BLaER1 treated with 17β-estradiol and CSF1 and Interleukin-3, amounts not matched to agents 10 nM and 100 nM (cell line): Measurements from ENCODE around the gene HS6ST2.

ENCODE experiments used
- H3K27ac ChIP-seq, 11 experiments: shearing (Covaris generic); formaldehyde crosslinking; 2 replicates each; pipeline ENCODE4 v1.8.1; 2022
- H3K27me3 ChIP-seq, 11 experiments: shearing (Covaris generic); formaldehyde crosslinking; 2 replicates each; pipeline ENCODE4 v1.8.1; 2022
- H3K36me3 ChIP-seq, 11 experiments: shearing (Covaris generic); formaldehyde crosslinking; 2 replicates each; pipeline ENCODE4 v1.8.1; 2022
- H3K4me1 ChIP-seq, 10 experiments: shearing (Covaris generic); formaldehyde crosslinking; 2 replicates each; pipeline ENCODE4 v1.8.1; 2022
- H3K4me2 ChIP-seq, 11 experiments: shearing (Covaris generic); formaldehyde crosslinking; 2 replicates each; pipeline ENCODE4 v1.8.1; 2022
- H3K4me3 ChIP-seq, 10 experiments: shearing (Covaris generic); formaldehyde crosslinking; 2 replicates each; pipeline ENCODE4 v1.8.1; 2022
- H3K9ac ChIP-seq, 11 experiments: shearing (Covaris generic); formaldehyde crosslinking; 2 replicates each; pipeline ENCODE4 v1.8.1; 2022
- H3K9me3 ChIP-seq, 11 experiments: shearing (Covaris generic); formaldehyde crosslinking; replicated peaks in 1 of 11; 2 replicates each; pipeline ENCODE4 v1.8.1; 2022
- H4K20me1 ChIP-seq, 11 experiments: shearing (Covaris generic); formaldehyde crosslinking; 2 replicates each; pipeline ENCODE4 v1.8.1; 2022
- Cebpa-rat ChIP-seq, 11 experiments: shearing (Covaris generic); IDR thresholded peaks; 2 replicates each; pipeline ENCODE4 v1.8.1; 2022

The HS6ST2 gene

DNA sequence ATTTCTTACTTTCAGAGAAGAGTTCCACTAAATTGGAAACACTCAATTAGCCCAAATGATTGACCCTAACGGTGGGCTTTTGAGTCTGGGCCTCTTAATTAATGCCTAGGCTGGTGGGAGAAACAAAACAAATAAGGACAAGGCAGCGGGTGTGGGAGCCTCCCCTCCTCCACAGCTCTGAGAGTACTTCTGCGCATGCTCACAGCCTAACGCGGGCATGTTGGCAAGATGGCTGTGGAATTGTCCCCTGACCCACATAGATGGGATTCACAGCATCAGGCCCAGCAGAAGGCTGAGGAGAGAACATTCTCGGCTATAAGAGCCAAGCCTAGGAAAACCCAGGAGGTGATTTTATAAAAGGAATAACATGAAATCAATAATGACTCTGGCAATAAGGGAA is 230.1 kb downstream of the HS6ST2 start:
- H3K4me3 ChIP-seq = no peak overlapping the region
- H3K9me3 ChIP-seq = peaks cover 8 to 25% (median 15%) of the 10 kb centered on the region in 11 experiments; a peak in 20 of 22 replicates
- no peak overlapping the region for H3K27ac ChIP-seq
- peaks cover 76 to 98% (median 90%) of the 10 kb centered on the region in 11 experiments for H3K27me3 ChIP-seq
- no peaks in the 10 kb centered on the region for H3K4me1 ChIP-seq
- H3K36me3 ChIP-seq = no peaks in the 10 kb centered on the region
- H4K20me1 ChIP-seq = peaks cover 0 to 12% (median 3%) of the 10 kb centered on the region in 11 experiments; a peak in 3 of 22 replicates
- TF ChIP-seq Cebpa-rat (IDR thresholded peaks at IDR 0.05) = no peak
- no peak overlapping the region for H3K4me2 ChIP-seq
- H3K9ac ChIP-seq = no peak overlapping the region

DNA sequence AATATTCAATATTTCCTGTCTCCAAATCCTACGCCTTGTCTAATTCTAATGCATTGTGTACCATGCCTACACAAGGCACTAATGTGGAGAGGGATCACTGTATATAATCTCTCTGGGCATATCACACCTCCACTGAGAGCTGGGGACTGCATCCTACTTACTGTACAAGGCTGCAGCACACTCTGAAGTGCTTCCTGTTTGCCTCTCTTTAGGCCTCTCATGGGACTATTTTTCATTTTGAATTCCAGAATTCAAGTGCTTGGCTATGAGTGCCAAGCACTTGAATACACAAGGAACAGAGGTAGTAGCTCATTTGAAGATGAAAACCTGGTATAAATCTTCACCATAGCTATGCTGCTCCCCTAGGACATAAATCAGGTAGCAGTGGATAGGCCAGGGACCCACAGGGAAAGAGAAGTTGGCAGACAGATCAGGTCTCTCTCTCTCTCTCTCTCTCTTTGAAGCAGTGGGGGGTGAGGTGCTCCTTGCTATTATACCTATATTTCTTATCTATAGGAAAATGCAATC is 239.9 kb downstream of the HS6ST2 start:
- Histone ChIP-seq H3K27ac (no peak overlapping the region), H3K4me2 (no peak overlapping the region), H3K4me1 (no peaks in the 10 kb centered on the region), H3K9ac (no peak overlapping the region), H3K4me3 (no peak overlapping the region), H3K36me3 (no peaks in the 10 kb centered on the region), H3K27me3 (peaks cover 78 to 97% (median 87%) of the 10 kb centered on the region in 11 experiments), H4K20me1 (peaks cover 0 to 15% (median 0%) of the 10 kb centered on the region in 11 experiments; a peak in 3 of 22 replicates), H3K9me3 (peaks cover 18 to 40% (median 24%) of the 10 kb centered on the region in 11 experiments)
- no peak for TF ChIP-seq Cebpa-rat (IDR thresholded peaks at IDR 0.05)

- Histone ChIP-seq H4K20me1 (peaks cover 0 to 15% (median 0%) of the 10 kb centered on the region in 11 experiments; a peak in 3 of 22 replicates), H3K4me2 (no peak overlapping the region), H3K4me1 (0 out of 20 replicates have a peak, but pooled peaks cover 0 to under 1% (median 0%) of the 10 kb centered on the region in 10 experiments), H3K27ac (no peak overlapping the region), H3K9ac (no peak overlapping the region), H3K36me3 (no peaks in the 10 kb centered on the region), H3K9me3 (peaks cover 13 to 22% (median 17%) of the 10 kb centered on the region in 11 experiments), H3K27me3 (peaks cover 97 to 100% (median 99%) of the 10 kb centered on the region in 11 experiments), H3K4me3 (no peak overlapping the region)
- no peak for TF ChIP-seq Cebpa-rat (IDR thresholded peaks at IDR 0.05)
These were observed 242.4 kb downstream of the HS6ST2 start for GRCh38 chrX:132716006-132716405.

DNA sequence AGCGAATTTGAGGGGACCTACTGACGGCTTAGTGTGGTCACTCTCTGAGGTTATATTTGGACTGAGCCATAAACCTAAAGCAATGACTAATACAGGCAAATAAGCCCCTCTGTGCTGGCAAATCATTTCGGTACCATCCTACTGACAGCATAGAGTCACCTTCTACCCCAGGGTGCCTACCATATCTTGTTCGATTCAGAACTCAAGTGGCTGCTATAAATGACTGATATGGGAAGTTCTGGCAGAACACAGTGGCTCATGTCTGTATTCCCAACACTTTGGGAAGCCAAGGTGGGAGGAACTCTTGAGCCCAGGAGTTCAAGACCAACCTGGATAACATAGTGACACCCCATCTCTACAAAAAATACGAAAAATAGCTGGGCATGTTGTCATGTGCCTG is 243.5 kb downstream of the HS6ST2 start:
- Histone ChIP-seq H3K27ac (no peak overlapping the region), H3K4me1 (peaks cover 0 to 5% (median 0%) of the 10 kb centered on the region in 10 experiments; a peak in 1 of 20 replicates), H3K4me2 (no peak overlapping the region), H3K9ac (no peak overlapping the region), H3K27me3 (peaks cover 100% of the 10 kb centered on the region in 11 experiments), H3K36me3 (no peaks in the 10 kb centered on the region), H3K9me3 (peaks cover 4 to 11% (median 6%) of the 10 kb centered on the region in 11 experiments; a peak in 21 of 22 replicates), H3K4me3 (no peak overlapping the region), H4K20me1 (peaks cover 0 to 15% (median 0%) of the 10 kb centered on the region in 11 experiments; a peak in 3 of 22 replicates)
- TF ChIP-seq Cebpa-rat (IDR thresholded peaks at IDR 0.05) = no peak

DNA sequence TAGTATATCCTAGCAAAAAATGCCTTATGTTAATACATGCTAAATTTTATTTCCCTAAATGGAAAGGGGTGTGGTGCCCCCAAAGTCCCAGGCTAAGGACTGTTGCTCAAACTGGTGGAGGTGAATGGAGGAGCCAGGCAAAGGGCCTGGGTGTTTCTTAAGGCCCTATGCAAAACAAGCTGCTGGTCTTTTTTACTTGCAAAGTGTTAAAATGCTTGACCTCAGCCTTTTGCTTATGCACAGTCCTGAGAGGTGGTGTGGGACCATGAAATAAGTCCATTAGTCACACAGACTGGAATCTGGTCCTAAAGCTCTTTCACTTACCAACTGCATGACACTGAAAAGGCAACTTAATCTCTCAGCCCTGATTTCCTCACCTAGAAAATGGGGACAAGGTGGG is 246.1 kb downstream of the HS6ST2 start:
- peaks cover 0 to 5% (median 0%) of the 10 kb centered on the region in 10 experiments; a peak in 1 of 20 replicates for H3K4me1 ChIP-seq
- H3K27ac ChIP-seq = no peak overlapping the region
- no peak for TF ChIP-seq Cebpa-rat (IDR thresholded peaks at IDR 0.05)
- no peak overlapping the region for H3K9ac ChIP-seq
- H3K4me3 ChIP-seq = no peak overlapping the region
- peaks cover 99 to 100% (median 100%) of the 10 kb centered on the region in 11 experiments for H3K27me3 ChIP-seq
- no peaks in the 10 kb centered on the region for H3K9me3 ChIP-seq
- H3K4me2 ChIP-seq = no peak overlapping the region
- no peaks in the 10 kb centered on the region for H3K36me3 ChIP-seq
- peaks cover 0 to 12% (median 0%) of the 10 kb centered on the region in 11 experiments; a peak in 3 of 22 replicates for H4K20me1 ChIP-seq

DNA sequence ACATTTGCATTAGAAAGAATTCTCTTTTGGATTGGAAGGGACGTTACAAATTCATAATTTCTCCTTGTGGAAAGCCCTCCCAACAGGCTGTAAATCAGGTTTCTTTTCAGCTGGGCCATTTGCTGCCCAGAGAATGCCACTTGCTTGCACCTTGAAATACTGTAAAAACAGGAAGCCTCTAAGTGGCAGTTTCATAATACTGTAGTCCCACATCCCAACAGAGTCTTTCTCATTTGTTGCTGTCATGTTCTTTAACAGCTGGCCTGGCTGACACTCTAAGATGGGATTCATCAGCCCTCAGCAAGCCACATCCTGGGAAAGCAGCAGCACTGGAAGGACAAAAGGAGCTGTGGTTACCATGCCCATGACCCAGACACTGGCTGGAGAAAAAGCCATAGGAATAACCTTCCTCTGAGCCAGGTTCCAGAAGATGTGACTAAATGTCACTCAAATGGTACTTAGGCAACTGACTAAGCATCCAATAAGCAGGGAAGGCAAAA is 247.7 kb downstream of the HS6ST2 start:
- peak overlapping the region in 1 of 11 experiments; percentile 13; a peak in 1 of 22 replicates for H3K4me2 ChIP-seq
- peaks cover 94 to 100% (median 100%) of the 10 kb centered on the region in 11 experiments for H3K27me3 ChIP-seq
- H3K4me1 ChIP-seq = peaks cover 0 to 5% (median 0%) of the 10 kb centered on the region in 10 experiments; a peak in 1 of 20 replicates

DNA sequence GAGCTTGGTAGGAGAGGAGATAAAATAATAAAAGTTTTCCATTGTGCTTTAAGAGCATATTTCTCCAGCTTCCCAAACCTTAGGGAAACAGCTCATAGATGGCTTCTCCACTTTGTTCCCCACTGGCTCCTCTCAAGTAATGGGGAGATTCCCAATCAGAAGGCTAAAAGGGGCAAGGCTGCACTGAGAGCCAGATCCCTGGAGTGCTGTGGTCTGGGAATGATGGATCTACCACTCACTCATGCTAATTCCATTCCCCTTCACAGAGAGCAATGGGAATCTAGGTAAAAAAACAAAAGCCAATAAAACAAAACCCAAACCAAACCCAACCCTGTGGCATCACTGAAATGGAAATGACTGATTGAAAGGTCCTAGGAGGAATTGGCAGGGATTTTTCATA is 249.9 kb downstream of the HS6ST2 start:
- H3K36me3 ChIP-seq = no peaks in the 10 kb centered on the region
- no peaks in the 10 kb centered on the region for H3K9me3 ChIP-seq
- peaks cover 0 to 5% (median 0%) of the 10 kb centered on the region in 10 experiments; a peak in 1 of 20 replicates for H3K4me1 ChIP-seq
- no peak overlapping the region for H3K4me3 ChIP-seq
- H3K27me3 ChIP-seq = peaks cover 94 to 100% (median 100%) of the 10 kb centered on the region in 11 experiments
- TF ChIP-seq Cebpa-rat (IDR thresholded peaks at IDR 0.05) = no peak
- H3K9ac ChIP-seq = no peak overlapping the region
- peaks cover 0 to 3% (median 0%) of the 10 kb centered on the region in 11 experiments; a peak in 1 of 22 replicates for H4K20me1 ChIP-seq
- H3K27ac ChIP-seq = no peak overlapping the region
- H3K4me2 ChIP-seq = no peak overlapping the region

More for the DNA sequence above, 247.7 kb downstream of the HS6ST2 start:
- no peak overlapping the region for H3K9ac ChIP-seq
- H3K36me3 ChIP-seq = no peaks in the 10 kb centered on the region
- H3K9me3 ChIP-seq = no peaks in the 10 kb centered on the region
- peaks cover 0 to 11% (median 0%) of the 10 kb centered on the region in 11 experiments; a peak in 3 of 22 replicates for H4K20me1 ChIP-seq
- H3K4me3 ChIP-seq = no peak overlapping the region
- no peak overlapping the region for H3K27ac ChIP-seq
- TF ChIP-seq Cebpa-rat (IDR thresholded peaks at IDR 0.05) = no peak

GRCh38 chrX:132704769-132705168 is 253.7 kb downstream of the HS6ST2 start:
- Histone ChIP-seq H3K4me1 (peaks cover 0 to 14% (median 2%) of the 10 kb centered on the region in 10 experiments; a peak in 7 of 20 replicates), H3K27ac (no peak overlapping the region), H3K4me2 (no peak overlapping the region), H3K9ac (no peak overlapping the region), H3K36me3 (no peaks in the 10 kb centered on the region), H3K27me3 (peaks cover 94 to 100% (median 100%) of the 10 kb centered on the region in 11 experiments), H3K9me3 (0 out of 22 replicates have a peak, but pooled peaks cover 0 to 3% (median 0%) of the 10 kb centered on the region in 11 experiments), H4K20me1 (peaks cover 0 to 9% (median 0%) of the 10 kb centered on the region in 11 experiments; a peak in 2 of 22 replicates), H3K4me3 (no peak overlapping the region)
- TF ChIP-seq Cebpa-rat (IDR thresholded peaks at IDR 0.05) = no peak

- Histone ChIP-seq H3K27ac (no peak overlapping the region), H3K9ac (no peak overlapping the region), H3K27me3 (peaks cover 98 to 100% (median 100%) of the 10 kb centered on the region in 11 experiments), H3K9me3 (0 out of 22 replicates have a peak, but pooled peaks cover 0 to 9% (median 0%) of the 10 kb centered on the region in 11 experiments), H3K4me1 (no peaks in the 10 kb centered on the region), H3K4me3 (no peak overlapping the region), H3K36me3 (no peaks in the 10 kb centered on the region), H3K4me2 (no peak overlapping the region), H4K20me1 (peaks cover 0 to 8% (median 0%) of the 10 kb centered on the region in 11 experiments; a peak in 3 of 22 replicates)
- no peak for TF ChIP-seq Cebpa-rat (IDR thresholded peaks at IDR 0.05)
These were observed 264.0 kb downstream of the HS6ST2 start for GRCh38 chrX:132694382-132694781.
